A673 (cell line): ENCODE data around the gene RASA2. TPM values are rescaled to one million over a fixed set of nuclear protein-coding genes. Genes with fewer than 3 reads are reported as not detected.

Experiments used
- BruUV-seq: library from RNA; stranded (reverse); fragments of 400-500 nt; replicated peaks from 2 replicates; lab custom pipeline; 2021; lab: Mats Ljungman, UMichigan
- CTCF ChIA-PET: fragments of 300-600 bp; sonication (Branson Sonifier 250); formaldehyde crosslinking; loops from one replicate; lab custom pipeline; 2022; ENCODE audit warnings: antibody characterized with exemption; lab: Charles Lee
- POLR2A ChIA-PET: fragments of 300-600 bp; sonication (Branson Sonifier 250); formaldehyde crosslinking; loops from one replicate; lab custom pipeline; 2022; ENCODE audit warnings: antibody characterized with exemption; ENCODE audit not compliant: low non-redundant PET; lab: Charles Lee
- DNase-seq: peaks from one replicate; pipeline ENCODE4 v3.0.0-alpha.2; 2015; ENCODE audit warnings: low spot score
- H3K27ac ChIP-seq: fragments of 200-600 bp; sonication (generic); 2 replicates; pipeline ENCODE4 v1.5.1; 2016; ENCODE audit warnings: mixed run types, low read depth, mild to moderate bottlenecking, mixed read lengths, antibody characterized with exemption, low read length; ENCODE audit not compliant: poor library complexity, severe bottlenecking
- H3K27me3 ChIP-seq: fragments of 200-600 bp; sonication (generic); replicated peaks from 2 replicates; pipeline ENCODE4 v1.6.1; 2017; ENCODE audit warnings: mixed run types, low read depth, mild to moderate bottlenecking, mixed read lengths, antibody characterized with exemption, low read length; ENCODE audit not compliant: insufficient read depth, poor library complexity
- H3K36me3 ChIP-seq: fragments of 200-600 bp; sonication (generic); 2 replicates; pipeline ENCODE4 v1.6.1; 2016; ENCODE audit warnings: mixed run types, mild to moderate bottlenecking, mixed read lengths, antibody characterized with exemption, low read length; ENCODE audit not compliant: insufficient read depth, poor library complexity, severe bottlenecking
- H3K4me1 ChIP-seq: fragments of 200-600 bp; sonication (generic); 2 replicates; pipeline ENCODE4 v1.6.1; 2017; ENCODE audit warnings: mixed run types, mild to moderate bottlenecking, mixed read lengths, antibody characterized with exemption, low read length; ENCODE audit not compliant: insufficient read depth, poor library complexity, severe bottlenecking
- H3K4me3 ChIP-seq: fragments of 200-600 bp; sonication (generic); 2 replicates; pipeline ENCODE4 v1.5.1; 2016; ENCODE audit warnings: low read depth, mixed run types, mild to moderate bottlenecking, mixed read lengths, low read length; ENCODE audit not compliant: poor library complexity, severe bottlenecking
- H3K9me3 ChIP-seq: fragments of 200-600 bp; sonication (generic); 2 replicates; pipeline ENCODE4 v1.6.1; 2016; ENCODE audit warnings: mixed run types, low read depth, mild to moderate bottlenecking, mixed read lengths, antibody characterized with exemption, low read length; ENCODE audit not compliant: poor library complexity, severe bottlenecking
- CTCF ChIP-seq: fragments of 300-800, 200-600 bp; sonication (generic); conservative IDR thresholded peaks from 2 replicates; pipeline ENCODE4 v1.5.1; 2017; ENCODE audit warnings: low read depth, mild to moderate bottlenecking, antibody characterized with exemption, low read length, moderate library complexity, mixed read lengths
- EZH2 ChIP-seq: fragments of 200-600 bp; sonication (generic); IDR thresholded peaks from 2 replicates; pipeline ENCODE4 v1.6.1; 2017; ENCODE audit warnings: borderline replicate concordance, low read depth, mild to moderate bottlenecking, mixed read lengths, antibody characterized with exemption, low read length; ENCODE audit not compliant: poor library complexity, severe bottlenecking
- intact Hi-C: fragments of 100-400 bp; cut with micrococcal nuclease; formaldehyde crosslinking; loops from one replicate; pipeline ENCODE4 v1.10.0; 2022; ENCODE audit not compliant: unreplicated experiment
- total RNA-seq: library from RNA; stranded (reverse); gene quantifications from 2 replicates; pipeline ENCODE4 v1.2.3, GENCODE V29; 2021

RASA2 gene
- total RNA-seq, 1 experiment from 2014 or later: 17.1 TPM

- no peak overlapping the region for H3K4me3 ChIP-seq
- intact Hi-C loops: no loop called here
- CTCF ChIA-PET: no interaction called here
- BruUV-seq: no TSS peak
- no peak for DNase-seq
- peaks cover 7% of the 10 kb centered on the region for H3K9me3 ChIP-seq
- H3K27ac ChIP-seq: no peak overlapping the region
- H3K36me3 ChIP-seq: no peaks in the 10 kb centered on the region
- no peaks in the 10 kb centered on the region for H3K4me1 ChIP-seq
- TF ChIP-seq EZH2 (no peak), CTCF (no peak)
- POLR2A ChIA-PET: no interaction called here
- H3K27me3 ChIP-seq: no peaks in the 10 kb centered on the region
These were observed 115.9 kb downstream of the RASA2 start for GRCh38 chr3:141602706-141603105.

DNA sequence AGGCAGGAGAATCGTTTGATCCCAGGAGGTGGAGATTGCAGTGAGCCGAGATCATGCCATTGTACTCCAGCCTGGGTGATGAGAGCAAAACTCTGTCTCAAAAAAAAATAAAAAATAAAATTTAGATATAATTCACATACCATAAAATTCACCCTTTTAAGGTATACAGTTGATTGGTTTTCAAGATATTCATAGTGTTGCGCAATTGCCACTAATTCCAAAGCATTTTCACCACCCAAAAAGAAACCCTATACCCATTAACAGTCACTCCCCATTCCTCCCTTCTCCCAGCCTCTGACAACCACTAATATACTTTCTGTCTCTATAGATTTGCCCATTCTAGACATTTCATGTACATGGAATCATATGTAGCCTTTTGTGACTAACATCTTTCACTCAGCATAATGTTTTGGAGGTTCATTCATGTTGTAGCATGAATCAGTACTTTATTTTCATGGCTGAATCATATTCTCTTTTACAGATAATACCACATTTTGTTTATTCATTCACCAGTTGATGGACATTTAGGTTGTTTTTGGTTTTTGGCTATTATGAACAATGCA is 116.7 kb downstream of the RASA2 start:
- peaks cover 7% of the 10 kb centered on the region for H3K9me3 ChIP-seq
- H3K27ac ChIP-seq: no peak overlapping the region
- no peaks in the 10 kb centered on the region for H3K27me3 ChIP-seq
- H3K4me1 ChIP-seq: no peaks in the 10 kb centered on the region
- no peak for DNase-seq
- no TSS peak for BruUV-seq
- POLR2A ChIA-PET: no interaction called here
- CTCF ChIA-PET: no interaction called here
- no peak for TF ChIP-seq CTCF
- no peak for TF ChIP-seq EZH2
- H3K4me3 ChIP-seq: no peak overlapping the region
- peaks cover under 1% of the 10 kb centered on the region for H3K36me3 ChIP-seq
- intact Hi-C loops: no loop called here

DNA sequence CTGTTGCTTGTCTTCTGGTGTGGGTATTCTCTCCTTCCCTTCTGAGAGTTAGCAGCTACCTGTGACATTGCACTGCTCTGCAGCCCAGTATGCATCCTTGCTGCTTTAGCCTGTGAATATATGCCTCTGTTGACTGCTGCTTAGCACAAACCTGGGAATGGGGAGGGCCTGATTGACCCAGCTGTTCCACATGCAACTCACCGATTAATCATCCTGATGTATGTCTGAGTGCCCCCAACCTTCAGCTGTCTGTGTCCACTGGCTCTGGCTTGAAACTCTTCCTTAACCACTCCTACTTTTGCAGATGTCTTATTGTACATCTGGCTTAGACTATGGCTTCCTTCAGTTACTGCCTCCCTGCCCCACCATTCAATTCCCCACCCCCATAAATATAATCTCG is 119.1 kb downstream of the RASA2 start:
- POLR2A ChIA-PET: no interaction called here
- TF ChIP-seq EZH2 (no peak), CTCF (no peak)
- Histone ChIP-seq H3K27ac (no peak overlapping the region), H3K4me3 (no peak overlapping the region), H3K4me1 (no peaks in the 10 kb centered on the region), H3K27me3 (no peaks in the 10 kb centered on the region), H3K36me3 (peaks cover 9% of the 10 kb centered on the region), H3K9me3 (peaks cover 7% of the 10 kb centered on the region)
- no TSS peak for BruUV-seq
- CTCF ChIA-PET: no interaction called here
- intact Hi-C loops: no loop called here
- DNase-seq: no peak
